ENCODE measurements around the gene SORCS3. TPM values are rescaled to one million over a fixed set of nuclear protein-coding genes. Genes with fewer than 3 reads are reported as not detected.

SORCS3 gene
- total and polyA plus RNA-seq, 10 of the 15 experiments (the other 5 are each of a cell fraction or from before 2014, with no cell fraction given): 0.01 to 0.04 (median 0.02) TPM; not detected in 7

- TF ChIP-seq JUNB (IDR thresholded peaks at IDR 0.05) (no peak), TBL1XR1 (IDR thresholded peaks at IDR 0.05; ENCODE audit: low read depth, low read length) (no peak), PAX5 (IDR thresholded peaks at IDR 0.05; ENCODE audit: borderline replicate concordance, low read depth, low read length) (no peak)
- TF ChIP-seq, protein P1, sequence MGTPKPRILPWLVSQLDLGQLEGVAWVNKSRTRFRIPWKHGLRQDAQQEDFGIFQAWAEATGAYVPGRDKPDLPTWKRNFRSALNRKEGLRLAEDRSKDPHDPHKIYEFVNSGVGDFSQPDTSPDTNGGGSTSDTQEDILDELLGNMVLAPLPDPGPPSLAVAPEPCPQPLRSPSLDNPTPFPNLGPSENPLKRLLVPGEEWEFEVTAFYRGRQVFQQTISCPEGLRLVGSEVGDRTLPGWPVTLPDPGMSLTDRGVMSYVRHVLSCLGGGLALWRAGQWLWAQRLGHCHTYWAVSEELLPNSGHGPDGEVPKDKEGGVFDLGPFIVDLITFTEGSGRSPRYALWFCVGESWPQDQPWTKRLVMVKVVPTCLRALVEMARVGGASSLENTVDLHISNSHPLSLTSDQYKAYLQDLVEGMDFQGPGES (IDR thresholded peaks at IDR 0.05): no peak
These were observed 7.3 kb downstream of the SORCS3 start (continued) for GRCh38 chr10:104648421-104648820.

- Histone ChIP-seq H3K79me2 (ENCODE audit: control insufficient read depth, insufficient read depth, low read length) (no peaks in the 10 kb centered on the region), H3K4me2 (ENCODE audit: control insufficient read depth, insufficient read depth) (no peak overlapping the region), H3K27ac (ENCODE audit: control insufficient read depth, insufficient read depth) (no peak overlapping the region), H3K27me3 (replicated peaks in 1 of 2; ENCODE audit: control insufficient read depth in 2 of 2, insufficient read depth in 2 of 2, low read length in 1 of 2) (0 out of 4 replicates have a peak, but pooled peaks cover 0 to 3% of the 10 kb centered on the region in 2 experiments), H2AFZ (ENCODE audit: control insufficient read depth, low read depth, low read length) (no peak overlapping the region), H4K20me1 (ENCODE audit: control insufficient read depth, insufficient read depth) (no peaks in the 10 kb centered on the region), H3K9me3 (replicated peaks; ENCODE audit: control insufficient read depth, insufficient read depth, low read length) (no peaks in the 10 kb centered on the region), H3K4me3 (no peak overlapping the region), H3K9ac (ENCODE audit: control insufficient read depth, insufficient read depth, low read length) (no peak overlapping the region), H3K4me1 (ENCODE audit: control insufficient read depth, insufficient read depth, low read length) (no peaks in the 10 kb centered on the region), H3K36me3 (ENCODE audit: control insufficient read depth in 2 of 2, insufficient read depth in 2 of 2, low read length in 1 of 2) (no peaks in the 10 kb centered on the region)
- CTCF ChIA-PET: interaction anchor here (0.9 to 1.1 kb wide), 2 partner anchors 13 to 69 kb away, joined by 3 read pairs; no protein-coding TSS in a partner anchor
- no TSS peak for BruUV-seq (replicated peaks)
- RAD21 ChIA-PET (ENCODE audit: unreplicated experiment): no interaction called here
- 0 out of 3 replicates have a peak, but pooled peaks have one; percentile 27 for ATAC-seq
- no peak for FAIRE-seq
- 7% methylated on average over 1 of the region's 1 CpG for WGBS (ENCODE audit: insufficient coverage, insufficient replicate concordance, low lambda C conversion rate, missing lambda C conversion rate)
- TF ChIP-seq TCF12 (IDR thresholded peaks at IDR 0.05; ENCODE audit: low read depth, low read length): no peak
- TF ChIP-seq SMC3 (IDR thresholded peaks at IDR 0.05; ENCODE audit: borderline replicate concordance, low read length): no peak
- peak in 2 of 3 experiments; percentile 6 to 25; a peak in 1 of 6 replicates for TF ChIP-seq CTCF (IDR thresholded peaks at IDR 0.05 in 2 of 3, conservative IDR thresholded peaks at IDR 0.05 in 1 of 3; ENCODE audit: control insufficient read depth in 2 of 3, extremely low read depth in 1 of 3, insufficient read depth in 1 of 3, low read depth in 3 of 3, low read length in 3 of 3)
- TF ChIP-seq SRF (IDR thresholded peaks at IDR 0.05; ENCODE audit: low read depth in 2 of 2, low read length in 2 of 2): no peak
- no peak for DNase-seq (ENCODE audit: low read depth, low spot score)
- POLR2A ChIA-PET: no interaction called here
- in situ Hi-C loops (cut with MboI) (no loop called here), intact Hi-C loops (cut with micrococcal nuclease; ENCODE audit: unreplicated experiment) (no loop called here)
- SMC1A ChIA-PET (ENCODE audit: uncharacterized antibody, unreplicated experiment): no interaction called here
These were observed 9.0 kb downstream of the SORCS3 start for GRCh38 chr10:104650072-104650471.

Measured in GM12878 (cell line).